Mammary microvascular endothelial cell (primary cell): Measurements from ENCODE around the gene NCR3LG1. TPM values are rescaled to one million over a fixed set of nuclear protein-coding genes. Genes with fewer than 3 reads are reported as not detected.

Experiments
- total RNA-seq: library from RNA; depleted of rRNA; stranded (reverse); fragments of >200 nt; gene quantifications from 2 replicates; pipeline ENCODE4 v1.2.3, GENCODE V29; 2015

Gene NCR3LG1
- total RNA-seq: 5.0 and 7.2 TPM in 2 replicates

GRCh38 chr11:17351510-17352176 is at the start of gene NCR3LG1:
Gene NCR3LG1, plus strand, starts transcription at chr11:17351800. Its CDS starts 170 bp downstream, at chr11:17351970.

DNA sequence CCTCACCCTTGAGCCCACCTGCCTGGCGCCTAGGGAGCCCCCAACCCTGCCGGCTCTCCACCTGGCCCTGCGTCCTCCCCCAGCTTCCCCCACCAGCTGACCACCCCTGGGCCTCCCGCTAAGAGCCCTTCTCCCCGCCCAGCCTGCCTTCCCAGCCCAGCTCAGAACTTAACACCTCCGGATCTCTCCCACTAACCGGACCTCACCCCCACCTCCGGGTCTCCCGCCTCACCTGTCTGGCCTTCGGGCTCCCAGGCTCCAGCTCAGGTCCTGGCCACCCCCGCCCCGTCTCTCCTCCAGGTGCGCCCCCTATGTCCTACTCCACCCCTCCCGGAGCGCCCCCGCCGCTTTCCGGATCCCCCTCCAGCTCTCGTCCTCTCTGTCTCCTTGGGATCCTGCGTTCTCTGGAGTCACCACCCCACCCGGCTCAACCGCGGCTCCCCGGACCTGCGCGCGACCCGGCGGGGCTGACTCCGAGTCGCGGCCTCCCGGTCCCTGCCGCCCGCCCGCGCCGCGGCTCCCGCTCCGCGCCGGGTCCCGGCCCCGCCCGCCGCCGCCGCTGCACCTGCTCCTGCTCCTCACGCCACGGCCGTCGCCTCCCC is 37.1 kb downstream of the NCR3LG1 start, which contains the start of gene KCNJ11:
Gene KCNJ11 (minus strand): TSS at position 51 of the 602 bp plus-strand sequence. CDS start 568 bp downstream, outside the sequence.

Other genes with a start within 250 kb of the NCR3LG1 start
- 90.7 and 104 TPM in 2 replicates for gene PIK3C2A, start 143.8 kb upstream of the NCR3LG1 start, total RNA-seq
- gene NUCB2, start 75.1 kb upstream of the NCR3LG1 start, total RNA-seq: 41.8 and 52.0 TPM in 2 replicates
- gene KCNJ11, start 36.9 kb downstream of the NCR3LG1 start, total RNA-seq: 0.30 and 0.67 TPM in 2 replicates
- not detected in 2 replicates for gene ABCC8, start 125.0 kb downstream of the NCR3LG1 start, total RNA-seq
- not detected in 2 replicates for gene USH1C, start 192.6 kb downstream of the NCR3LG1 start, total RNA-seq
- gene OTOG, start 195.5 kb downstream of the NCR3LG1 start, total RNA-seq: not detected in 2 replicates